Spleen (tissue), 7 donors: ENCODE results near the gene TDRD7.

Experiments used
- CTCF ChIP-seq, 11 experiments: fragments of 200-600 bp in 7 of 11; fragments of 450-650 bp in 4 of 11; sonication (generic) in 4 of 11; IDR thresholded peaks in 8 of 11; conservative IDR thresholded peaks in 3 of 11; 1 replicate in 7 of 11; 2 replicates in 4 of 11; pipeline versions ENCODE4 v1.4.0 to v1.8.0; 2016 to 2021; ENCODE audit warnings: antibody characterized with exemption in 11 of 11, inconsistent platforms in 4 of 11, mild to moderate bottlenecking in 1 of 11
- POLR2A ChIP-seq, 3 donors: fragments of 450-650 bp; IDR thresholded peaks; one replicate each; pipeline ENCODE4 v1.5.1; 2017; ENCODE audit warnings: antibody characterized with exemption in 3 of 3, mild to moderate bottlenecking in 1 of 3
- POLR2AphosphoS5 ChIP-seq, 3 donors: sonication (generic); formaldehyde crosslinking; IDR thresholded peaks; one replicate each; pipeline ENCODE4 v1.5.1; 2017; ENCODE audit warnings: antibody characterized with exemption in 3 of 3
- donor health status: DM: no; HTN: no; CAD: no; lungs with moderate emphysema.
- donor health status: DM: no; HTN: no; CAD: no.
- donor health status: DM: no; HTN: no; CAD: no.

GRCh38 chr9:97403746-97404316 is 8.1 kb upstream of the TDRD7 start:
- TF ChIP-seq CTCF (IDR thresholded peaks at IDR 0.05 in 8 of 11, conservative IDR thresholded peaks at IDR 0.05 in 3 of 11) = no peak
- no peak for TF ChIP-seq POLR2AphosphoS5 (IDR thresholded peaks at IDR 0.05)
- no peak for TF ChIP-seq POLR2A (IDR thresholded peaks at IDR 0.05)
